ENCODE results near the gene CGA.

Gene CGA

GRCh38 chr6:87089135-87089534, 5.8 kb downstream of the CGA start:
- no peak for DNase-seq (ENCODE audit: low read depth in 2 of 2)

GRCh38 chr6:87088076-87088475, 6.8 kb downstream of the CGA start:
- DNase-seq (ENCODE audit: low read depth in 2 of 2) = no peak

GRCh38 chr6:87082160-87082721, 12.7 kb downstream of the CGA start:
- no peak for DNase-seq (ENCODE audit: low read depth in 2 of 2)

GRCh38 chr6:87078983-87079616, 15.8 kb downstream of the CGA start:
- DNase-seq (ENCODE audit: low read depth in 2 of 2) = peak; percentile 19 to 21

- DNase-seq (ENCODE audit: low read depth in 2 of 2) = no peak
These were observed 19.7 kb downstream of the CGA start for GRCh38 chr6:87075168-87075567.

GRCh38 chr6:87074101-87074621, 20.7 kb downstream of the CGA start:
- no peak for DNase-seq (ENCODE audit: low read depth in 2 of 2)

GRCh38 chr6:87071683-87072082, 23.2 kb downstream of the CGA start:
- no peak for DNase-seq (ENCODE audit: low read depth in 2 of 2)

GRCh38 chr6:87070741-87071140, 24.2 kb downstream of the CGA start:
- no peak for DNase-seq (ENCODE audit: low read depth in 2 of 2)

- DNase-seq (ENCODE audit: low read depth in 2 of 2) = no peak
These were observed 26.1 kb downstream of the CGA start for GRCh38 chr6:87068795-87069194.

GRCh38 chr6:87066449-87067333, 28.2 kb downstream of the CGA start:
- DNase-seq (ENCODE audit: low read depth in 2 of 2) = no peak

GRCh38 chr6:87065117-87065516, 29.8 kb downstream of the CGA start:
- no peak for DNase-seq (ENCODE audit: low read depth in 2 of 2)

GRCh38 chr6:87059943-87060342, 35.0 kb downstream of the CGA start:
- DNase-seq (ENCODE audit: low read depth in 2 of 2) = no peak

- DNase-seq (ENCODE audit: low read depth in 2 of 2) = no peak
These were observed 40.6 kb downstream of the CGA start for GRCh38 chr6:87054143-87054833.

- DNase-seq (ENCODE audit: low read depth in 2 of 2) = no peak
These were observed 41.6 kb downstream of the CGA start for GRCh38 chr6:87053312-87053711.

GRCh38 chr6:87049779-87050178, 45.1 kb downstream of the CGA start:
- no peak for DNase-seq (ENCODE audit: low read depth in 2 of 2)

- no peak for DNase-seq (ENCODE audit: low read depth in 2 of 2)
These were observed 49.3 kb downstream of the CGA start for GRCh38 chr6:87045521-87046075.

GRCh38 chr6:87040729-87041128, 54.2 kb downstream of the CGA start:
- no peak for DNase-seq (ENCODE audit: low read depth in 2 of 2)

Data from activated CD8-positive, alpha-beta memory T cell treated with anti-CD3 and anti-CD28 coated beads for 4 hours (primary cell).